Cardiac septum (tissue), 1 donor: ENCODE measurements around the gene TNFRSF17. TPM values are rescaled to one million over a fixed set of nuclear protein-coding genes. Genes with fewer than 3 reads are reported as not detected.
"Not testable (repeated sequence)": the region's sequence is repeated elsewhere in the genome, so short reads cannot be mapped to it uniquely, and the experiment has no call there.

Experiments
- DNase-seq: peaks from one replicate; pipeline ENCODE4 v3.0.0-alpha.2; 2020; ENCODE audit warnings: low spot score
- intact Hi-C: fragments of 100-400 bp; cut with DNase I; formaldehyde crosslinking; loops from one replicate; pipeline ENCODE4 v1.14.0; 2022
- long read RNA-seq: library from polyadenylated mRNA; unstranded; transcript quantifications from one replicate; pipeline ENCODE4 v2.0.0, GENCODE V29; 2021
- total RNA-seq: library from RNA; stranded (reverse); fragmentation: NEBNext Ultra II Directional; extraction: Animal tissue kit (Norgen Biotek cat#: 25700); gene quantifications from one replicate; pipeline ENCODE4 v1.2.1, GENCODE V29; 2021
- donor health status: DM: no; HTN: no; CAD: no.

The TNFRSF17 gene
- not detected for total RNA-seq
- long read RNA-seq, result 0 reads

GRCh38 chr16:11964761-11965551 lies at the start of gene TNFRSF17:
TSS of gene TNFRSF17 (plus strand) at chr16:11965210. CDS start at chr16:11965325, 115 bp downstream.
- intact Hi-C loops, result no loop called here
- DNase-seq, result no peak

- DNase-seq, result peak; percentile 99
- intact Hi-C loops, result loop anchor here (1.0 to 10.0 kb wide), 3 partner anchors 61 to 889 kb away; partner anchors contain the start of genes CPPED1, RSL1D1 and SNX29
These were observed 49.1 kb upstream of the TNFRSF17 start, which contains the start of gene GSPT1 for GRCh38 chr16:11915644-11916523. TSS of gene GSPT1 (minus strand) at chr16:11915956. CDS start at chr16:11915720, 236 bp downstream.

DNA sequence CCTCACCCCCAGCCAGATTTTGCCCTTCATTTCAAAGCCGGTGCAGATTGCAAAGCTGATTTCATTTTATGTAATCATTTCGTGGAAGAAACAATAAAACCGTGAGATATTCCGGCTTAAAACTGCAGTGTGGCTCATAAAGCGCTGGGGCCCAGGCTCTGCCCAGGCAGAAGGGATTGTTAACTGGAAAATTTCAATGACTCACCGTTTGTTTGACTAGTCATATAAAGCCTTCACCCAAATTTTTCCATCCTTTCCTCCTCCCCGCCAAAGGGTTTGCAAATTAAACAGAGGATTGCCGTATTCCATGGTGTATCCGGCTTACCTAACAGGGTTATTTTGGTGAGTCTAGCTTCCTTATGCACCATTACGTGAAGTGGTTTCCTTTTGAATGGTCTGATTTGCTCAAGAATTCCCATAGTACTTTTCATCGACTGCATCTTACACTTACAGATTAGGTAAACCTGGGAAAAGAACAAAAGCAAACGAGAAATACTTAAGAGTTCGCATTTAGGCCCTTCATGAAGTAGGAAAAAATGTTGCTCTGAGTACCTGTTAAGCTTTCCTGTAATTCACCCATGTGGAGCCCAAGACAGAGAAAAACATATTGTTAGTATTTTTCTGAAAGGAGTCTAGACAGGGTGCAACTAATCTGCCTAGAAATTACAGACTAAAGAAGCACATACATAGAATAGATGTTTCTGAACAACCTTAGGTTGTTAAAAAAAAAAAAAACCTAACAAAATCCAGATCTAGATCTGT lies 48.3 kb upstream of the TNFRSF17 start:
- intact Hi-C loops, result loop anchor here (1.0 to 10.0 kb wide), 3 partner anchors 60 to 888 kb away; partner anchors contain the start of genes CPPED1, RSL1D1 and SNX29
- no peak for DNase-seq

DNA sequence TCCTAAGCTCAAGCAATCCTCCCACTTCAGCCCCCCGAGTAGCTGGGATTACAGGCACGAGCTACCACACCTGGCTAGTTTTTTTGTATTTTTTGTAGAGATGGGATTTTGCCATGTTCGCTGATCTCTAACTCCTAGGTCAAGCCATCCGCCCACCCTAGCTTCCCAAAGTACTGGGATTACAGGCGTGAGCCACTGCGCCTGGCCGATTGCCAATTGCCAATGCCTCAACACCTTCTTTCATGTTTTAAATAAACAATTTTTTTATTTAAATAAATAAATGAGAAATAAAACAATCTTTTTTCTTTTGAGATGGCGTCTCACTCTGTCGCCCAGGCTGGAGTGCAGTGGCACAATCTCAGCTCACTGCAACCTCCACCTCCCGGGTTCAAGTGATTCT lies 41.0 kb upstream of the TNFRSF17 start:
- DNase-seq, intact Hi-C loops: not testable (repeated sequence)

- intact Hi-C loops, DNase-seq: not testable (repeated sequence)
These were observed 37.7 kb upstream of the TNFRSF17 start for GRCh38 chr16:11927350-11927749.

DNA sequence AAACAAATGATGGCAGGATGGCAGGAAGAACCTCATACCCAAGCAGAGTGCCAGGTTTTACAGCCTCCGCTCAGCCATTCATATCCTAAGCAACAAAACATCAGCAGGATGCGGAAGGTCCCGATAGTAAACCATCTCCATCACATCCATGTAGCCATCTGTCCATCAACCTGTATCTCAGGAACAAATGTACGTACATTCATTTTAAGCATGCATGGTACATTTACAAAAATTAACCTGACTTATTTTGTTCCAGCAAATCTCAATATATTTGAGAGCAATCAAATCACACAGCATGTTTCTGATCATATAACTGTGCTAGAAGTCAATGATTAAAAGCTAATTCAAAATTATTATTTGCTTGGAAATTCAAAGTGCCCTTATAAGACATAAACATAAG lies 23.1 kb upstream of the TNFRSF17 start, which contains the start of gene NPIPB2:
Gene NPIPB2, minus strand, starts transcription at position 101 of the 400 bp plus-strand sequence. Its CDS starts 0 bp downstream, at position 101.
- intact Hi-C loops, result not testable (repeated sequence)

GRCh38 chr16:11946433-11946832 lies 18.6 kb upstream of the TNFRSF17 start:
- no peak for DNase-seq
- intact Hi-C loops, result no loop called here

More for the DNA sequence above, 23.1 kb upstream of the TNFRSF17 start, which contains the start of gene NPIPB2:
- not testable (repeated sequence) for DNase-seq

DNA sequence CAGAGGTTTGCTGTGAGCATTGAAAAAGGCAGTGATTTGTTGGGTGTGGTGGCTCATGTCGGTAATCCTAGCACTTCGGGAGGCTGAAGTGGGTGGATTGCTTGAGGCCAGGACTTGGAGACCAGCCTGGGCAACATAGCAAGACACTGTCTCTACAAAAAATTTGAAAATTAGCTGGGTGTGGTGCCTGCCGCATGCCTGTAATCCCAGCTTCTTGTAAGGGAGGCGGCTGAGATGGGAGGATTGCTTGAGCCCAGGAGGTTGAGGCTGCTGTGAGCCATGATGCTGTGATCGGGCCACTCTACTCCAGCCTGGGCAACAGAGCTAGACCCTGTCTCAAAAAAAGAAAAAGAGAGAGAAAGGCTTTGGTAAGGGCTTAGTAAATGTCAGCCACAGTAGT lies 16.2 kb upstream of the TNFRSF17 start:
- no peak for DNase-seq
- intact Hi-C loops, result no loop called here

- DNase-seq, result no peak
- intact Hi-C loops, result no loop called here
These were observed 15.5 kb upstream of the TNFRSF17 start for GRCh38 chr16:11949527-11949926.

DNA sequence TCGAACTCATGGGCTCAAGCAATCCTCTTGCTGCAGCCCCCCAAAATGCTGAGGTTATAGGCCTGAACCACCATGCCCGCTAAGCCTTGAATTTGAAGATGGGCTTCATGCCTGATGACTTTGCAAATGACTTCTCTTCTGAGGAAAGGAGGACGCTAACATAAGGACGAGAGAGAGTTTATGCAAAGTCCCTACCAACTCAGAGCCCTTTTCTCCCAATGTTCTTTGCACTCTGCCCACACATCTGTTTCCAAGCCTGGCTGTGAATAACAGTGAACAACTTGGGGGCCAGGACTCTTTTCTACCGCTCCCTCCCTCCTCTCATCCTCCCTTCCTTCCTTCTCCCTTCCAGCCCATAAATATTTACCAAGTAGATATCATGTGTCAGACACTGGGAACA lies 14.6 kb upstream of the TNFRSF17 start:
- intact Hi-C loops, result loop anchor here (5.0 kb wide), 1 partner anchor 117 kb away; no protein-coding TSS in a partner anchor
- no peak for DNase-seq

DNA sequence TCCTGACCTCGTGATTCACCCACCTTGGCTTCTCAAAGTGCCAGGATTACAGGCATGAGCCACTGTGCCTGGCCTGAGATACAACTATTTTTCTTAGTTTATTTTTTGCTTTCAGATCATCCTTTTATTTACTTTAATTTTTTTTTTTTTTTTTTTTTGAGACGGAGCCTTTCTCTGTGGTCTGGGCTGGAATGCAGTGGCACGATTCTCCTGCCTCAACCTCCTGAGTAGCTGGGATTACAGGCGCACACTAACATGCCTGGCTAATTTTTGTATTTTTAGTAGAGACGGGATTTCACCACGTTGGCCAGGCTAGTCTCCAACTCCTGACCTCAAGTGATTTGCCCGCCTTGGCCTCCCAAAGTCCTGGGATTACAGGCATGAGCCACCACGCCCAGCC lies 11.4 kb upstream of the TNFRSF17 start:
- intact Hi-C loops, result loop anchor here (5.0 kb wide), 1 partner anchor 114 kb away; no protein-coding TSS in a partner anchor
- DNase-seq, result not testable (repeated sequence)

- intact Hi-C loops, result no loop called here
- DNase-seq, result no peak
These were observed 9.3 kb upstream of the TNFRSF17 start for GRCh38 chr16:11955713-11956123.

DNA sequence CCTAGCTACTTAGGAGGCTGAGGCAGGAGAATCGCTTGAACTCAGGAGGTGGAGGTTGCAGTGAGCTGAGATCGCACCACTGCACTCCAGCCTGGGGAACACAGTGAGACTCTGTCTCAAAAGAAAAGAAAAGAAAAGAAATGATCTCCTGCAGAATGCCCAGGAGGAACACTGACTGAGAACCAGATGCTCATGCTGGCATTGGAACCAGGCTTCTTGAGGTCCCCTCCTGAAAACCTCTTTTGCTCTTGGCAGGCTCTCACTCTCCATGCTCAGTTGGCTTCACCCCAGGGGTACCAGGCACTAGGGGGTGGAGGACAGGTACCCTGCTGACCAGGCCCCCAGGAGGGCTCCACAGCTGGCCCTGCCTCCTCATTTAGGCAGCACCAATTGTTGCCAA lies 8.5 kb upstream of the TNFRSF17 start:
- no peak for DNase-seq
- intact Hi-C loops, result no loop called here

DNA sequence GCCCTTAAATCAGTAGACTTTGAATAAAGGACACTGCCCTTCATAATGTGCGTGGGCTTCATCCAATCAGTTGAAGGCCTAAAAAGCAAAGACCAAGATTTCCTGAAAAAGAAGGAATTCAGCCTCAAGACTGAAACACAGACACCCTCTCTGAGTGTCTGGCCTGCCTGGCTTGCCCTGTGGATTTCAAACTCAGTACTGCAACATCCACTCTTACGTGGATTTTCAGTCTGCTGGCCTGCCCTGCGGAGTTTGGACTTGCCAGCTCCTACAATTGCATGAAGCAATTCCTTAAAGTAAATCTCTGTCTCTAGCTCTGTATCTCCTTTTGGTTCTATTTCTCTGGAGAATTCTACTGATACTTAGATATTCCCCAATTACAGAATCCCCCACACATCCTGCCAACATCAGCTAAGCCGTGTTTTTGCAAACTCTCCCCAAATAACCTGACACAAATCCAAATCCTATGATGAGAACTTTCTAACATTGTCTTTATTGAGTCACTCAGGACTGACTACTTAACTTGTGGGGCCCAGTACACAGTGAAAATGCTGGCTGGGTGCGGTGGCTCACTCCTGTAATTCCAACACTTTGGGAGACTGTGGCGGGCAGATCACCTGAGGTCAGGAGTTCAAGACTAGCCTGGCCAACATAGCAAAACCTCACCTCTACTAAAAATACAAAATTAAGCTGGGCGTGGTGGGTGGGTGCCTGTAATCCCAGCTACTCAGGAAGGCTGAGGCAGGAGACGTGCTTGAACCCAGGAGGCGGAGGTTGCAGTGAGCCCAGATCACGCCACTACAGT lies 7.2 kb upstream of the TNFRSF17 start:
- intact Hi-C loops, result no loop called here
- no peak for DNase-seq

DNA sequence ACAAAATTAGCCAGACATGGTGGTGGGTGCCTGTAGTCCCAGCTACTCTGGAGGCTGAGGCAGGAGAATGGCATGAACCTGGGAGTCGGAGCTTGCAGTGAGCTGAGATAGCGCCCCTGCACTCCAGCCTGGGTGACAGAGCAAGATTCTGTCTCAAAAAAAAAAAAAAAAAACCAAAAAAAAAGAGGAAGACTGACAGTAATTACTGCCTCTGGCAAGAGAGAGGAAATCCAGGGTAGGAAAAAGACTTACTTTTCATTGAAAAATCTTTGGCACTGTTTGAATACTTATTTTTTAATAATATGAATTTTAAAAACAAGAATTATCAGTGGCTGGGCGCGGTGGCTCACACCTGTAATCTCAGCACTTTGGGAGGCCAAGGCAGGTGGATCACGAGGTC lies 2.6 kb upstream of the TNFRSF17 start:
- DNase-seq, intact Hi-C loops: not testable (repeated sequence)

DNA sequence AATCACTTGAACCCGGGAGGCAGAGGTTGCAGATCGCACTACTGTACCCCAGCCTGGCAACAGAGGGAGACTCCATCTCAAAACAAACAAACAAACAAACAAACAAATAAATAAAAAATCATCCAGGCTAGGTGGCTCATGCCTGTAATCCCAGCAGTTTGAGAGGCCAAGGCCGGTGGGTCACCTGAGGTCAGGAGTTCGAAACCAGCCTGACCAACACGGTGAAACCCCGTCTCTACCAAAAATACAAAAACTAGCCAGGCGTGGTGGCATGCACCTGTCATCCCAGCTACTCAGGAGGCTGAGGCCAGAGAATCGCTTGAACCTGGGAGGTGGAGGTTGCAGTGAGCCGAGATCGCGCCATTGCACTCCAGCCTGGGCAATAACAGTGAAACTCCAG lies 2.0 kb upstream of the TNFRSF17 start:
- DNase-seq, intact Hi-C loops: not testable (repeated sequence)

DNA sequence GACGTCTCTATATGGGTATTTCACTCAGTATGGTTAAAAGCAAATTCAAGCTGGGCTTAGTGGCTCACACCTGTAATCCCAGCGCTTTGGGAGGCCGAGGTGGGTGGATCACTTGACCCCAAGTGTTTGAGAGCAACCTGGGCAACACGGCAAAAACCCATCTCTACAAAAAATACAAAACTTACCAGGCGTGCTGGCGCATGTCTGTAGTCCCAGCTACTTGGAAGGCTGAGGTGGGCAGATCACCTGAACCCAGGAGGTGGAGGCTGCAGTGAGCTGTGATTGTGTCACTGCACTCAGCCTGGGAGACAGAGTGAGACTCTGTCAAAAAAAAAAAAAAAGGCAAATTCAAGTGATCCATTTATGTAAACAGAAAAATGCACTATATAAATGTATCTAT lies 1.3 kb upstream of the TNFRSF17 start:
- intact Hi-C loops, result no loop called here

DNA sequence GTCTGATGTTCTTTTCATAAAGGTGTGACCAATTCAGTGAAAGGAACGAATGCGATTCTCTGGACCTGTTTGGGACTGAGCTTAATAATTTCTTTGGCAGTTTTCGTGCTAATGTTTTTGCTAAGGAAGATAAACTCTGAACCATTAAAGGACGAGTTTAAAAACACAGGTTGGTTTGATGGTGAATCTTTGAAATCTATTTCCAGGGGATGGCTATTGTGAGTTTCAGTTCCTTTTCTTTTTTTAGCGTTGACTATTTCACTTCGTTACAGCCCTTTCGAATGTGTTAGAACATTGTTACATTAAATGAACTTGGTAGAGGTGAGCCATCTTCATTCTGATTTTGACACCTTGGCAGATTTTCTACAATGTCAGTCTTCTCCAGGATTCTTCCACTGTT lies 1.2 kb downstream of the TNFRSF17 start:
- DNase-seq, result no peak
- intact Hi-C loops, result no loop called here

More for the DNA sequence above, 1.3 kb upstream of the TNFRSF17 start:
- DNase-seq, result no peak
